Panc1 (cell line): ENCODE data around the gene FLYWCH1. TPM values are rescaled to one million over a fixed set of nuclear protein-coding genes. Genes with fewer than 3 reads are reported as not detected.
A peak's percentile ranks its signal among the peaks of the same experiment; 100 is the strongest.

ENCODE experiments used
- ATAC-seq: fragments of 200-7000 bp; cut with Tn5 transposase; 2 replicates; pipeline ENCODE4 v1.9.1; 2020; ENCODE audit warnings: mild to moderate bottlenecking, moderate library complexity
- BruUV-seq: library from RNA; stranded (reverse); fragments of 400-500 nt; replicated peaks from 2 replicates; lab custom pipeline; 2021; lab: Mats Ljungman, UMichigan
- CTCF ChIA-PET: fragments of 300-600 bp; sonication (Branson Sonifier 250); formaldehyde crosslinking; loops from one replicate; lab custom pipeline; 2022; ENCODE audit warnings: antibody characterized with exemption; lab: Charles Lee
- POLR2A ChIA-PET: fragments of 300-600 bp; sonication (Branson Sonifier 250); formaldehyde crosslinking; loops from one replicate; lab custom pipeline; 2022; ENCODE audit warnings: antibody characterized with exemption; lab: Charles Lee
- DNase-seq: peaks from one replicate; pipeline ENCODE4 v3.0.0-alpha.2; 2010; ENCODE audit warnings: low read depth, low spot score
- H3K27ac ChIP-seq: 2 replicates; pipeline ENCODE4 v1.5.1; 2011; ENCODE audit warnings: mild to moderate bottlenecking, low read length, inconsistent platforms
- H3K27me3 ChIP-seq: fragments of 200-500 bp; sonication (Bioruptor generic); 2 replicates; pipeline ENCODE4 v1.6.0; 2014; ENCODE audit warnings: low read length, inconsistent platforms; ENCODE audit not compliant: control insufficient read depth, insufficient read depth
- H3K36me3 ChIP-seq: fragments of 200-500 bp; sonication (Bioruptor generic); 2 replicates; pipeline ENCODE4 v1.5.1; 2014; ENCODE audit warnings: inconsistent platforms, mild to moderate bottlenecking, low read length, moderate library complexity; ENCODE audit not compliant: control insufficient read depth, insufficient read depth
- H3K4me1 ChIP-seq: 2 replicates; pipeline ENCODE4 v1.5.1; 2011; ENCODE audit warnings: inconsistent platforms, mild to moderate bottlenecking, low read length, moderate library complexity; ENCODE audit not compliant: control insufficient read depth, insufficient read depth
- H3K4me3 ChIP-seq, 2 experiments: 2 replicates each; pipeline ENCODE4 v1.5.1; 2011 to 2012; ENCODE audit warnings: low read depth in 2 of 2, low read length in 2 of 2, mild to moderate bottlenecking in 2 of 2, inconsistent platforms in 1 of 2, moderate library complexity in 1 of 2
- H3K9me3 ChIP-seq: fragments of 200-500 bp; sonication (Bioruptor generic); 2 replicates; pipeline ENCODE4 v1.5.1; 2014; ENCODE audit warnings: low read depth, mild to moderate bottlenecking, inconsistent platforms, low read length, moderate library complexity; ENCODE audit not compliant: control insufficient read depth, insufficient read depth
- CTCF ChIP-seq: fragments of 450-650 bp; IDR thresholded peaks from 2 replicates; pipeline ENCODE4 v1.5.1; 2017; ENCODE audit warnings: mild to moderate bottlenecking
- POLR2AphosphoS5 ChIP-seq: IDR thresholded peaks from 2 replicates; pipeline ENCODE4 v1.6.1; 2012; ENCODE audit warnings: mild to moderate bottlenecking, low read depth, low read length, moderate library complexity
- SIN3A ChIP-seq: IDR thresholded peaks from 2 replicates; pipeline ENCODE4 v1.6.1; 2012; ENCODE audit warnings: low read depth, mild to moderate bottlenecking, low read length, moderate library complexity, borderline replicate concordance; ENCODE audit not compliant: insufficient read depth
- TCF7L2 ChIP-seq: IDR thresholded peaks from 2 replicates; pipeline ENCODE4 v1.6.1; 2011; ENCODE audit warnings: mild to moderate bottlenecking, low read depth, low read length, inconsistent platforms
- in situ Hi-C: cut with HindIII; loops from 2 replicates; pipeline ENCODE4 v1.10.0; 2016; ENCODE audit warnings: low sequenced_read_pairs, low pct_unique_long_range_greater_than_20kb
- intact Hi-C: fragments of 100-400 bp; cut with micrococcal nuclease; formaldehyde crosslinking; loops from one replicate; pipeline ENCODE4 v1.10.0; 2022; ENCODE audit not compliant: unreplicated experiment
- total RNA-seq: library from RNA; stranded (reverse); gene quantifications from one replicate; pipeline ENCODE4 v1.2.1, GENCODE V29; 2021; ENCODE audit not compliant: unreplicated experiment
- TF ChIP-seq, protein P1 (sequence below), 2 experiments: IDR thresholded peaks; 2 replicates each; pipeline ENCODE4 v1.6.1; 2011 to 2012; ENCODE audit warnings: low read depth in 2 of 2, control low read depth in 1 of 2, low read length in 1 of 2, mild to moderate bottlenecking in 1 of 2, moderate library complexity in 1 of 2; ENCODE audit not compliant: insufficient read depth in 1 of 2

The FLYWCH1 gene
- total RNA-seq, 1 experiment from 2014 or later: 67.9 TPM

DNA sequence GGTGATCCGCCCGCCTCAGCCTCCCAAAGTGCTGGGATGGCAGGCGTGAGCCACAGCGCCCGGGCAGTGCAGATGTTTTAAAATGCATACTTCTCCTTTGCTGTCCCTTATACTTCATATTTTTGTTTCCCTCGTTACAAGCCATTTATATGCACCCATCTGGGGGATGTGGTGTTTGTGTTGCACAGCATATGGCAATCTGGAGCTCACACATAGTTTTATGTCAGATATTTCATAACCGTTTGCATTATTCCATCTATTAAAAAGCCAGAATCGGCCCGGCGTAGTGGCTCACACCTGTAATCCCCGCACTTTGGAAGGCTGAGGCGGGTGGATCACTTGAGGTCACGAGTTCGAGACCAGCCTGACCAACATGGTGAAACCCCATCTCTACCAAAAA is 11.8 kb downstream of the FLYWCH1 start:
- CTCF ChIA-PET: interaction anchor here (0.6 to 0.9 kb wide), 2 partner anchors 8 to 16 kb away, joined by 3 to 4 read pairs; no protein-coding TSS in a partner anchor
- in situ Hi-C loops: no loop called here
- BruUV-seq: no TSS peak
- Histone ChIP-seq H3K27me3 (no peaks in the 10 kb centered on the region), H3K9me3 (no peaks in the 10 kb centered on the region), H3K4me3 (no peak overlapping the region), H3K36me3 (peaks cover 4% of the 10 kb centered on the region; the same call in 1 of the 2 replicates), H3K27ac (no peak overlapping the region), H3K4me1 (no peaks in the 10 kb centered on the region)
- POLR2A ChIA-PET: no interaction called here
- no peak for DNase-seq
- TF ChIP-seq CTCF (no peak), SIN3A (no peak), TCF7L2 (no peak), POLR2AphosphoS5 (no peak)
- TF ChIP-seq, protein P1, sequence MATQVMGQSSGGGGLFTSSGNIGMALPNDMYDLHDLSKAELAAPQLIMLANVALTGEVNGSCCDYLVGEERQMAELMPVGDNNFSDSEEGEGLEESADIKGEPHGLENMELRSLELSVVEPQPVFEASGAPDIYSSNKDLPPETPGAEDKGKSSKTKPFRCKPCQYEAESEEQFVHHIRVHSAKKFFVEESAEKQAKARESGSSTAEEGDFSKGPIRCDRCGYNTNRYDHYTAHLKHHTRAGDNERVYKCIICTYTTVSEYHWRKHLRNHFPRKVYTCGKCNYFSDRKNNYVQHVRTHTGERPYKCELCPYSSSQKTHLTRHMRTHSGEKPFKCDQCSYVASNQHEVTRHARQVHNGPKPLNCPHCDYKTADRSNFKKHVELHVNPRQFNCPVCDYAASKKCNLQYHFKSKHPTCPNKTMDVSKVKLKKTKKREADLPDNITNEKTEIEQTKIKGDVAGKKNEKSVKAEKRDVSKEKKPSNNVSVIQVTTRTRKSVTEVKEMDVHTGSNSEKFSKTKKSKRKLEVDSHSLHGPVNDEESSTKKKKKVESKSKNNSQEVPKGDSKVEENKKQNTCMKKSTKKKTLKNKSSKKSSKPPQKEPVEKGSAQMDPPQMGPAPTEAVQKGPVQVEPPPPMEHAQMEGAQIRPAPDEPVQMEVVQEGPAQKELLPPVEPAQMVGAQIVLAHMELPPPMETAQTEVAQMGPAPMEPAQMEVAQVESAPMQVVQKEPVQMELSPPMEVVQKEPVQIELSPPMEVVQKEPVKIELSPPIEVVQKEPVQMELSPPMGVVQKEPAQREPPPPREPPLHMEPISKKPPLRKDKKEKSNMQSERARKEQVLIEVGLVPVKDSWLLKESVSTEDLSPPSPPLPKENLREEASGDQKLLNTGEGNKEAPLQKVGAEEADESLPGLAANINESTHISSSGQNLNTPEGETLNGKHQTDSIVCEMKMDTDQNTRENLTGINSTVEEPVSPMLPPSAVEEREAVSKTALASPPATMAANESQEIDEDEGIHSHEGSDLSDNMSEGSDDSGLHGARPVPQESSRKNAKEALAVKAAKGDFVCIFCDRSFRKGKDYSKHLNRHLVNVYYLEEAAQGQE (IDR thresholded peaks at IDR 0.05; ENCODE audit: insufficient read depth in 1 of 2, low read depth in 2 of 2, low read length in 1 of 2): no peak
- no peak for ATAC-seq
- intact Hi-C loops: no loop called here

DNA sequence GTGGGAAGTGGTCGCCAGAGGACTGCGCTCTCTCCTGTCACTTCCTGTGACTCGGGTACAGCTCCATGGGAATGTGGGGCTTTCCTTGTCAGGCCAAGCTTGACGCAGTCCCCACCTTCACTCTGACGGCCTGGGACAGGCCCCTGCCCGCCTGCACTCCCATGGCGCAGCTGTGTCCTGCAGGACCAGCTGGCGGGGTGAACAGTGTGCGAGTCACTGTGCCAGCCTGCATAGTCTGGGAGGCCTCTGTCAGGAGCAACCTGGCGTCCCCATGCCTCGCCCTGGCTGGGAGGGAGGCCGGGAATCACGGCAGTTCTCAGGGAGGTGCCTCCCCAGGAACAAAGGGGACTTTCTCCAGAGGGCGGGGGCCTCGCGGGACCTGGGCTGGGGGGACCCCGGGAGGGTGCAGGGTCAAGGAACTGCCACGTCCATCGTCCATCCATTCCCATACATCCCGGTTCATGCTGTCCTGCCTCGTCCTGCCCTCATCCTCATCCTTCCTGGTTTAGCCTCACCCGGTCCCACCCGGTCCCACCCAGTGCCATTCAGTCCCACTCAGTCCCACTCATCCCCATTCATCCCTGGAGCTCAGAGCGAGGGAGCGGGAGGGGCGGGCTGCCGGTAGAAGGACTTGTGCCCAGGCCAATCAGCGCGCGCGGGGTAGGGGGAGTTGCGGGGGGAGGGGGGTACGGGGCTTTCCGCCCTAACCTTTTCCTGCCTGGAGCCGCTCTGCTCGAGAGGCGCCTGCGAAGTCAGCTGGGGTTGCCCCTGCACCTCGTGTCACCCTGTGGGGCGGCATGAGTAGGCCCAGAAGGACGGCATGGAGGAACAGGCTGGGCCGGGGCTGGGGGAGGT is 13.4 kb downstream of the FLYWCH1 start:
- peaks cover 4% of the 10 kb centered on the region; the same call in 1 of the 2 replicates for H3K36me3 ChIP-seq
- H3K27me3 ChIP-seq: no peaks in the 10 kb centered on the region
- no peaks in the 10 kb centered on the region for H3K4me1 ChIP-seq
- ATAC-seq (peak; percentile 54), DNase-seq (no peak)
- in situ Hi-C loops (no loop called here), intact Hi-C loops (no loop called here)
- TF ChIP-seq SIN3A (no peak), POLR2AphosphoS5 (no peak), TCF7L2 (no peak), CTCF (no peak)
- TF ChIP-seq, protein P1 (IDR thresholded peaks at IDR 0.05; ENCODE audit: insufficient read depth in 1 of 2, low read depth in 2 of 2, low read length in 1 of 2): no peak
- POLR2A ChIA-PET: interaction anchor here (0.6 kb wide), 1 partner anchor 142 kb away, joined by 8 read pairs; no protein-coding TSS in a partner anchor
- no peaks in the 10 kb centered on the region for H3K9me3 ChIP-seq
- no TSS peak for BruUV-seq
- no peak overlapping the region for H3K4me3 ChIP-seq
- CTCF ChIA-PET: interaction anchor here (0.6 kb wide), 1 partner anchor 1761 kb away, joined by 4 read pairs; no protein-coding TSS in a partner anchor
- H3K27ac ChIP-seq: no peak overlapping the region
